CD1c-positive myeloid dendritic cell (primary cell): ENCODE data around the gene SLC45A1.

Experiments
- DNase-seq: peaks from one replicate; pipeline ENCODE4 v3.0.0-alpha.2; 2016; ENCODE audit errors: extremely low spot score

The SLC45A1 gene

DNA sequence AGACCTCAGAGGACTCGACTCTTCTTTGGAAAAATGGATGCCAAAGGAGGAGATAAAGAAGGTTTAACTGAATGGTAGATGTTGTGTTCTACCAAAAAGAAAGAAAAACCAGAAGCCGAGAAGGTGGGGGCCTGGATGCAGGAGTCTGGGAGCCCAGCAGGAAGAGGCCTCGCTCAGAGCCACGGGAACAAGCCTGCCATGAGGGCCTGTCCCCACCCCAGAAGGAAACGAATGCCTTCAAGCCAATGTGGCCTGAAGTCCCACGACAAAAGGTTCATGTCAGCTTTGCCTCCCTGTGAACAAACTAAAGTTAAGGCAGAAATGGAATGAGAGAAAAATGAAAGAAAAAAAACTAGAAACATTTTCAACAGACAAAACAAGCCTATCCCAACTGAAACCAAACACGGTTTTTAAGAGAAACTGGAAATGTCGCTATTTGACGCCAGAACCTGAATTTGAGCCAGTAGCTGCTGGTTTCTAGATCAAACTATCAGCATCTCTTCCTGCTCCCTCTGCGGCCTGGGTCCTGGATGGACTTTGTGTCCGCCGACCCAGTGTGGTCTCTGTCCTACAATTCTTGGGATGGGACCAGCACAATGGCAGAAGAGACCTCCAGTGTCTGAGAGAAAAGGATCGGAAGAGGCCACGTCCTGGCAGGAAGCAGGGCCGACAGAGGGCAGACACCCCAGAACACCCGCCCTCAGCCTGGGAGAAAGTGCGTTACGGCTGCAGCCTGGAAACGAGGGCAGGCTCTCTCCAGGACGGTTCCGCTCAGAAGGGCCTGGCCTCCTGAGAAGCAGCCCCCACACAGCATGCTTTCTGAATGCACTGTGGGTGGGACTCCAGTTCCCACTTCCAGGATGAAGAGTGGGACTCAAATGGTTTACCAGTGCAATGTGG lies 35.2 kb downstream of the SLC45A1 start:
- DNase-seq: no peak

DNA sequence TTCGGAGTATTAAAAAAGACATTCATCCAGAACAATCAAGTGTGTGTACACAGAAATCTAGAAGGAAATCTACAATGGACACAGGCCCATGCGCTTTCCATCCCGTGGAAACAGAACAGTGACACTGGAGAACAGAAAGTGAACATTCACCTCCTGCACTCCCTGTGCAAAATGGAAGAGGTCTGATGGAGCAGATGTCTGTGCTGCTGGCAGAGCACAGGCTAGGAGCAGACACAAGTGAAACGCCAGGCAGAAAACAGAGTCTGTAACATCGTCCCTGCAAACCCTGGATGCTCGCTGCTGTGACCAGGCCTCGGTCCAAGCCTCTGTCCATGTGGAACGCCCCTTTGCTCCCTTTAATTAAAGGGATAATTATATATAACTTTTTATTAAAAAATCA lies 36.1 kb downstream of the SLC45A1 start:
- no peak for DNase-seq

GRCh38 chr1:8355439-8356255 lies 37.7 kb downstream of the SLC45A1 start:
- DNase-seq: no peak

DNA sequence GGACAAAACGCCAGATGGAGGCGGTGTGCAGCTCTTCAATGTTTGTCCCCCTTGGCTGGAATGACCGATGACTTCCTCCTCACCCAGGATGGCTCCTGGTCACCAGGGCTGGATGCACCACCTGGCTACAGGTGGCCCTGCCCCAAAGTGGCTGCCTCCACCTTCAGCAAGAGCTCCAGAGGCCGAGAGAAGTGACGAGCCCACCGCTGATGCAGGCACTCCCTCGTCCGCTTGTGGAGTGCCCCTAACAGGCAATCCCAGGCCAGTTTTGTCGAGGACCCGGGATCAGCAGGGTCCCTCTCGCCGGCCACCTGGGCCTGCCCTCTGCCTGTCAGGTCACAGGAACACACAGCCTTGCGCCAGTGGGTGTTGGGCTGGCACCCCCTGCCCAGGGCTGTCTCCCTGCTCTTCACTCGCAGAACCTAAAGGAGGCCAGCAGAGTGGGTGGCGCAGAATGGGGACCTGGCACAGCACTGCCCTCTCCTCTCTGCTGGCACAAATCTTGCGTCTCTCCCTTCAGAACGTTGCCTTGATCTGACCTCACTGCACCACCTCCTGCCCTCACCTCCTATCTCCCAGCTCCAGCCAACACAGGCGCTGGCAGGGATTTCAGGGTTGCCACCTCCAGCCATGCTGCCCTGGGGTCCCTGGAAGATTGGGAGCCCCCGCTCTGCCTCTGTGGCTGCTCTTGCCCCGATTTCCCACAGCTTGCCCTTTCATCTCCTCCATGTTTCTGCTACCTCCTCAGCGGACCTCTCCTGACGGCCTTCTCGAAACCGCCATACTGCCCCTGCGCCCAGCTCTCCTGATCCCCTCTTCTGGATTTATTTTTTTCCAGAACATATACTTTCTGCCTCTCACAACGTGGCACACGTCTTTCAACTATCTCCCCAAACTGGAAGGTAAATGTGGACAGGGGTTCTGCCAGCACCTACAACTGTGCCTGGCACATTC lies 38.6 kb downstream of the SLC45A1 start:
- DNase-seq: no peak

- no peak for DNase-seq
Measured at GRCh38 chr1:8357329-8358101, 39.6 kb downstream of the SLC45A1 start.

- DNase-seq: no peak
Measured at GRCh38 chr1:8358241-8358896, 40.5 kb downstream of the SLC45A1 start.

- DNase-seq: no peak
Measured at GRCh38 chr1:8358897-8359616, 41.1 kb downstream of the SLC45A1 start.

DNA sequence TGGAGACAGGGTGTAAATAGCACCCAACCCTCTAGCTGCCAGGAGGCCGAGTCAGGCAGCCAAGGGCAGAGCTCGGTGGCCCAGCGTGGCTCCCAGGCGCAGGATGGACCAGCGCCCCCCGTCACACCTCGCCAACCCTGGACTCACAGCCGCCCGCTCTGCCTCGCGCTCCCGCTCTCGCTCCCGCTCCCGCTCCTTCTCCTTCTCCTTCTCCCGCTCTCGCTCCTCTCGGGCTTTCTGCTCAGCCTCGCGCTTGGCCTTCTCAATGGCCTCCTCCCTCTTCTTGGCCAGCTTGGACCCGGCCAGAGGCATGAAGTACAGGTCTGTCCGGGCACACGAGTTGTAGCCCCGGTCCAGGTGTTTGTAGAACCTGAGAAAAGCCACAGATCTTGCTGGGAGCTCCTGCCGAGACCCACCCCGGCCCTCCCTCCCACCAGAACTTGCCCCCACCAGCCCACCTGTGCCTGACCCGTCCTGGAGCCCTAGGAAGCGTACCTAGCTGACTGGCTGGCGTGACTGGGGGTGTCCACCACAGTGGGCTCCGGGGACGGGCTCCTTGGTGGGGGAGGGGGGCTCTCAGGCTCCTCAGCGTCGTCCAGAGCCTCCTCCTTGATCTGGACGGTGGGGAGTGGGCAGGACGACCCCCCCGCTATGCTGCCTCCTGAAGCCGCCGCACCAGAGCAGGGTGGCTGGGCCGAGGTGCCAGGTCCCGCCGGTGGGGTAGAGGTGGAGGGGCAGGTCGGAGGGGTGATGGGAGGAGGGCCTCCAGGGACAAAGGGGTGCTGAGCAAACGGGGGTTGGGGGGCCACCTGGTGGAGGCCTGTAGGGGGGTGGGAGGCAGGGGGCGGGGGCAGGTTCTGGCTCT lies 41.9 kb downstream of the SLC45A1 start:
- DNase-seq: no peak

GRCh38 chr1:8360493-8361197 lies 42.7 kb downstream of the SLC45A1 start:
- DNase-seq: no peak

DNA sequence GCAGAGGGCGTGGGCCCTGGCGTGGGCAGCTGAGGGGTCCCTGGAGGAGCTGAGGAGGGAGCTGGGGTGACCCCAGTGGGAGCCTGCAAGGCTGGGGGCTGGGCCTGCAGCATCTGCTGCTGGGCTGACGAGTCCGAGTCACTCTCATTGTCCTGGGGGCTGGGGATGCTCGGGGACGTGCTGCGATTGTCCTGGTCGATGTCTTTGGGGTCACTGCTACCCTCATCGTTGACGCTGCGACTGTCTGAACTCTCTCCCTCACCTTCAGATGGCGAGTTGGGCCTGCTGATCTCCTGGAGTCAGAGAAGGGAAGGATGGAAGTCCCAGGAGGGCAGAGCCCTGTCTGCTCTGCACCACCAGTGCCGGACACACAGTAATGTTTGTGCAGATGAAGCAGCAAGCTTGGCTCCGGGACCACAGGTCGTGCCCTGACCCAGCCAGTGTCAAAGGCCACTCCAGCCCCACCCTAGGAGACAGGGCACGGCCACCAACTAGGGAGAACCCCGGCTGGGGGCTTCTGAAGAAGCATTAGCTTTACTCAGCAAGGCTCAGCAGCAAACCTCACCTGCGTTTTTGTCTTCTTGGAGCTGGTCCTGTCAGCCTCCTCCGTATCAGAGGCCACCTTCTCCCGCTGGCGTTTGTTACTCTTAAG lies 43.4 kb downstream of the SLC45A1 start:
- no peak for DNase-seq

- no peak for DNase-seq
Measured at GRCh38 chr1:8362701-8363101, 44.8 kb downstream of the SLC45A1 start.

GRCh38 chr1:8363186-8363766 lies 45.4 kb downstream of the SLC45A1 start:
- no peak for DNase-seq

- DNase-seq: no peak
Measured at GRCh38 chr1:8363767-8364301, 45.9 kb downstream of the SLC45A1 start.

DNA sequence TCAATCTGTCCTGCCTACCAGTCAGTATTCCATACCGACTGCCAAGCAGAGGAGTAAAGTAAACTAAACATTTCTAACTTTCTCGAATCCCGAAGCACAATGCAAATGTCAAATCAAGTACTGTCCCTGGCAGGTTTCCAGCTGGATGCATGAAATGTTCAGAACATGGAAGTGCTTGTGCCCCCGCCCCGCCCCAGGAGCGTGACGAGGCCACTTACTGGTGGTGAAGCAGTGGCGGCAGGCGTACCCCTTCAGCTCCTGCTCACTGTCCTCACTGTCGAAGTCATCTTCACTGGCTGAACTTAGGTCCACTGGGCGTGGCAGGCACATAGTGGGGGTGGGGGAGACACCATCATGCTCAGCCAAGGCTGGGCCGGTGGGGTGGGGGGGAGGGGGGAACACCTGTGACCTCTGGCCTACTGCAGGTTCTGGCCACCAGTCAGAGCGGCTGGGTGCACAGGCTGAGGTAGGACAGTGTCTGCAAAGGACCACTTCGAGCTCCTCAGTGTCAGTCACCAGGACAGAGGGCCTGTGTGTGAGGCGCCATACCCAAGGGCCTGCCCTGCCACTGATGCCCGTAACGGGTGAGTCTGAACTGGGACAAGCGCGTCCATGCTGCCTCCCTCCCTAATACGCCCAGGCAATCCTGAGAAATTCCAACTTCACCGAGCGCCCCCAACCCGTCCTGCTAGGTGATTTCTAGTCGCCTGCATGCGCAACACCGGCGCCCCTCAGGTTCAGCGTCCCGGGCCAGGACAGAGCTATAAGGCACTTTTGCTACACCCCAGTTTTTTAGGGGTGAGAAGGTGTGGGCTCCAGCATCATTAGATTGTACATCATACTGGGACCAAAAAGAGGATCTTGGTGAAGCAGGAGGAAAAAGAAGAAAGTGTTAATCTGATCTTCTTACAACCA lies 46.9 kb downstream of the SLC45A1 start:
- no peak for DNase-seq

DNA sequence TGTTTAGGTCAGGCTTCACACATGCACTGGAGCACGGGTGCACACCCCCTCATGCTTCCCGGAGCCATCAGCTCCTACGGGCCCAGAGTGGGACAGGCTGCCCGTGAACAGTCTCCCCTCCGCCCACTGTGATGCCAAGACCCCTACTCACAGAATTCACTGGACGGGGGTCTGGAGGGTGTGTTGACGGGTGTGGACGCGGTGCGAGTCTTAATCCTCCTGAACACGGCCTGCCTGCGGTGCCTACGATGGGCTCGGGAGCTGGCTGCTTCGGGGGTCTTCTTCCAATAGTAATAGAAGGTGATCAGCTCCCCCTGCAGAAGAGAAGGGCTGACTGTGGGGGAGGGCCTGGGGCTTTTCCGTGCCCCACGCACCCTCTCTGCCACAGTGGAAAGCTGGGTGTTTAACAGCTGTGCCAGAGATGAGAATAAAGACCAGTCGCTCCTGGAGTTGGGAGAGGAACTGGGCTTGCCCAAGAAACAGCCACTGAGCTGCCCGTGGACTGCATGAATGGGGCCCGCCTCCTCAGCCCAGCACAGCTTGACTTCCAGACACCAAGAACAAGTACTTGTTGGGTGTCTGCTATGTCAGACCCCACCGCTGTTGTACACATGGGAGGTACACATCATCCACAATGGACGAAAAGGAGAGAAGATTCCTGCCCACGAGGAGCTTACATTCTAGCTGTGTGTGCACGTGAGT lies 47.9 kb downstream of the SLC45A1 start:
- no peak for DNase-seq
